Measurements from ENCODE around the gene SPTBN1.
A peak's percentile ranks its signal among the peaks of the same experiment; 100 is the strongest.

SPTBN1 gene

GRCh38 chr2:54534625-54535024 is 78.5 kb downstream of the SPTBN1 start:
- DNase-seq = no peak

GRCh38 chr2:54535599-54536195 is 79.6 kb downstream of the SPTBN1 start:
- DNase-seq = no peak

DNA sequence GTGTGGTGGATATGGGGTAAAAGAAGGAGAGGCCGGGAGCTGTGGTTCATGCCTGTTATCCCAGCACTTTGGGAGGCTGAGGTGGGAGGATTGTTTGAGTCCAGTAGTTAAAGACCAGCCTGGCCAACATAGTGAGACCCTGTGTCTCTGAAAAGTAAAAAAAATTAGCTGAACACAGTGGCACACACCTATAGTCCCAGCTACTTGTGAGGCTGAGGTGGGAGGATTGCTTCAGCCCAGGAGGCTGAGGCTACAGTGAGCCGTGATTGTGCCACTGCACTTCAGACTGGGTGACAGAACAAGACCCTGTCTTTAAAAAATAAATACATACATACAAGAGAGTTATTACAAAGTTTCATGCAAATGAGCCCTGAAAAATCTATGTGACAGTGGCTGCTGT is 80.6 kb downstream of the SPTBN1 start:
- no peak for DNase-seq

DNA sequence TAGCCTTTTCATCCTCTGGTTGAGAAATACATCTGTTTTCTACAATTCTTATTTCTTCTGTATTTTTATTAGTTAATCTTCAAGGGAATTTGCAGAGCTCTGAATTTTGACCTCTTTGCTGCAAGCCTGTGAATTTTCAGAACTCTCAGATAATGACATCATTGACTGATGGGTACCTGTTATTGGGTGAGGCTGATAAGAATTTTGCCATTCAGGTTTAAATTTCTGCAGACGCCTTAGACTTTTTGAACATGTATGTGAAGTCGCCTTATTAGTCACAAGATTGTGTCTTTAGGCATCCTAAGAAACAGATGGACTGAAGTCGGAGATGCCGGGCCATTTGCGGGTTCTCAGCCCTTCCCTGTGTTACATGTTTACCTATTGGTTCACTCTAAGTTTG is 82.4 kb downstream of the SPTBN1 start:
- no peak for DNase-seq

DNA sequence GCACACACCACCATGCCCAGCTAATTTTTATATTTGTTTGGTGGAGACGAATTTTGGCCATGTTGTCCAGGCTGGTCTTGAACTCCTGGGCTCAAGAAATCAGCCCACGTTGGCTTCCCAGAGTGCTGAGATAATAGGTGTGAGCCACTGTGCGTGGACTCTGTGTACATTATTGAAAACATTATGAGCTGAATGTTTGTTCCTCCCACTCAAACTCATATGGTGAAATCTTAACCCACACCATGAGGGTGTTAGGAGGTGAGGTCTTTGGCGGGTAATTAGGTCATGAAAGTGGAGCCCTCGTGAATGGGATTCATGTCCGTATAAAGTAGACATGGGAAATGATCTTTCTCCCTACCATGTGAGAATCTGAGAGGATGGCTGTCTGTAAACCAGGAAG is 83.6 kb downstream of the SPTBN1 start:
- DNase-seq = no peak

DNA sequence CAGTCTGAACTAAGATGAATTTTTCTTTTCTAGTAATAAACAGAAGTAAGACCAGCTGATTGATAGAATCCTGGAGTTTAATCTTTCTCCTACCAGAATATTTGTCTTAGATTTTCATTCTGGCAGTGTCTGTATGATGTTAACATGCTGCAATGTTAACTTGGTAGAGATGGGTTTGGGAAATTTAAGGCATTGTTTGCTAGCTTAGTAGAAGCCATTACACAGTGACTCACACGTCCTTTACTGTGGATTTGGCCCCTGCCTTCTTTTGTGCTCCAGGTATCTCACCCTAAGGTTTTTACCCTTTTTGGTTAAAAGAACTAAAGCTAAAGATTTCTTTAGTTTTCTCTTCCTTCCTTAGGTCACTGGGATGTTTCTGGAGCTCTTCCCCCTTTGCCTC is 84.1 kb downstream of the SPTBN1 start:
- no peak for DNase-seq

GRCh38 chr2:54541995-54542394 is 85.9 kb downstream of the SPTBN1 start:
- no peak for DNase-seq

GRCh38 chr2:54543733-54544396 is 87.7 kb downstream of the SPTBN1 start:
- no peak for DNase-seq

- no peak for DNase-seq
Observed at GRCh38 chr2:54545702-54546450, 89.7 kb downstream of the SPTBN1 start.

- DNase-seq = no peak
Observed at GRCh38 chr2:54546518-54546917, 90.4 kb downstream of the SPTBN1 start.

DNA sequence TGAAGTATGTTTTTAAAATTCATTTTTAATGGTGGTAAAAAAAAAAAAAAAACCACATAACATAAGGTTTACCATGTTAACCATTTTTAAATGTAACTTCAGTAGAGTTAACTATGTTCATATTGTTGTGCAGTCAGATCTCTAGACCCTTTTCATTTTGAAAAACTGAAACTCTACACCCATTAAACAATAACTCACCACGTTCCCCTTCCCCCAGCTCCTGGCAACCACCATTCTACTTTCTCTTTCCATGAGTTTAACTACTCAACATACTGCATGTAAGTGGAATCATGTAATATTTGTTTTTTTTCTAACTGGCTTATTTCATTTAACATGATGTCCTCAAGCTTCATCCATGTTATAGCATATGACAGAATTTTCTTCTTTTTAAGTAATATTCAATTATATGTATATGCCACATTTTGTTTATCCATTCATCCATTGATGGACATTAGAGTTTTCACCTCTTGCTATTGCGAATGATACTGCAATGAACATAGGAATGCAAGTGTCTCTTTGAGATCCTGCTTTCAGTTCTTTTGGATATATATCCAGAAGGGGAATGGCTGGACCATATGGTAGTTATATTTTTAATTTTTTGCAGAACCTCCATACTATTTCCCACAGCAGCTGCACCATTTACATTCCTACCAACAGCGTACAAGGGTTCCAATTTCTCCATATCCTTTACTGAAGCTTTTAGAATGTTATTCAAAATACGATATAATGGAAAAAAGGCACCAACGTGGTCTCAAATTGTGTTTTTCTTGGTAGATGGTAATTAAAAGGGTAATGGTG is 91.0 kb downstream of the SPTBN1 start:
- DNase-seq = no peak

DNA sequence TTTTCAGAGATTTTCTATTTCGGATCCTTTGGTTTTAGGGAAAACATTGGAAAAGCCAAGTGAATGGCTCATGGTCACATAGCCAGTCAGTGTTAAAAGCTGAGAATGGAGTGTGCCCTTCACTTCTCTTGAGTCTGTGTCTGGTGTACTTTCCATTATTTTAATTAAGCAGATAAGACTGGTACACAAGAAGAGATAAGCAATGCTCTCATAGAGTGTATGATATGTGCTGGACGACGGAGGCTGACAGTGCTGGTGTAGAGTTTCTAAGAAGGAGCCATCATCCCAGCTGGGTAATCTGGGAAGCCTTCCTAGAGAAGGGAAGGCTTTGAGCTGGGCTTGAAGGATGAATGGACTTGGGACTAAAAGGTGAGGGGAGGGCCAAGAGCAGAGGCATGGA is 93.3 kb downstream of the SPTBN1 start:
- no peak for DNase-seq

- no peak for DNase-seq
Observed at GRCh38 chr2:54549917-54550518, 93.9 kb downstream of the SPTBN1 start.

- DNase-seq = no peak
Observed at GRCh38 chr2:54550547-54550946, 94.4 kb downstream of the SPTBN1 start.

DNA sequence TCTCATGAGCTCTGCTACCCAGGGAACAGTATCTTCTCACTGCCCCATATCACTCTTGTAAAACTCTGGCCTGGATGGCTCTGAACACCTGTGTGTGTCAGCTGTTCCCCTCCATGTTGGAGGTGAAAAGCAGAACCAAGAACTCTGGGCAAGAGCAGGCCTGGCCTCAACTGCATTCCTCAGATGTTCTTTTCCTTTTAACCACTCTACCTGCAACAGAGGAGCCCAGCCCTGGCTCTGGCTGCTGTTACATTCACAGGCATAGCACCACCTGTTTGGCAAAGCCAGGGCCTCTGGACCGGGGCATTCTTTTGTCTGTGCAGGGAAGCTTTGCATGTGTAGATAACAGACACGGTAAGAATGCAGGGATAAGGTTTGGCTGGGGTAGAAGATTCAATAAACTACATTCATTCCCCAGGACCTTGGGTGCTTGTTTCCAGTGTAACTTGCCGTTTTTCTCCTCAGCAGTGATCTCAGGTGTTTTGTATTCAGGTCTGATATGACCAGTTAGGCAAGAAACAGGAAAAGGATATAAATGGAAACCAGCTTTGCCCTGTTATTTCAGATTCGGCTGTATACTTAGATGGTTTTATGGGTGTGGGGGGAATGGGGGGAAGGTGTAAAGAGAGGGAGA is 95.1 kb downstream of the SPTBN1 start:
- DNase-seq = no peak

GRCh38 chr2:54553075-54553474 is 96.9 kb downstream of the SPTBN1 start:
- DNase-seq = no peak

DNA sequence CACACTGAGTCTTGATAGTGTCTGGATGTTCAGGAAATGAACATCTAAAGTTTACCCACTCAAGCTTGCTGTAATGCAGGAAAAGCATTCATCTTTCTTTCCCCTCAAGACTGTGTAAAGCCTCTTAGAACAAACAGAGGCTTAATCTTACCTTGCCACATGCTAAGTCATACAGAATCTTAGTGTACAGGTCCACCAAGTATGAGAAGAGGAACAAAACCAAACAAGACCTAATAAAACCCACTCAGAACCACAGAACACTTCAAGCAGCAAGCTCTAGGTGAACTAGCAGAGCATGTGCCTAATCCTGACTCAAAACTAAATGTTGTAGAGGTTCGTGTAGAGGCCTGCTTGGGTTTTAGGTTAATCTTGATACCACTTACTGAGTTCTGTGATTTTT is 97.6 kb downstream of the SPTBN1 start:
- DNase-seq = no peak

- no peak for DNase-seq
Observed at GRCh38 chr2:54555318-54555837, 99.3 kb downstream of the SPTBN1 start.

DNA sequence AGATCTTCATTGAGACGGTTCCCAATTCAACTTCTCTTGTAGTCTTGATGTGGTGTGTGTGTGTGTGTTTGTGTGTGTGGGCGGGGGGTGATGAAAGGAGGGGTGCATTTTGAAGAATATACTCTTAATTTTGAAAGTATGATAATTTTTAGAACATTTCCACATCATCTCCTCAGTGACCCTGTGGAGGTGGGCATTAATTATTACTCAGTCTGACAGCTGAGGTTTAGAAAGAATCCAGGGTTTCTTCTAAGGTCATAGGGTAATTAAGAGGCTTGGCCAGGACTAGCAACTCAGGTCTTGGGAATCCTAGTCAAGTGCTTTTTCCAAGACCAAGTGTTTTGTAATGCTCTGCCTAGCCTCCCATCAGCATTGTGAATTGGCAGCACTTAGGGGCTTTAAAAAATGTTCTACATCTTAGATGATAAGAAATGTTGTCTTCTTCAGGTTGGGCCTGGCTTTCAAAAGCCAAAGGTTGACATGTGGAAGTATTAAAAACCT is 100.5 kb downstream of the SPTBN1 start:
- DNase-seq = no peak

- no peak for DNase-seq
Observed at GRCh38 chr2:54557211-54557600, 101.1 kb downstream of the SPTBN1 start.

- peak; percentile 66 for DNase-seq
Observed at GRCh38 chr2:54557601-54558187, 101.6 kb downstream of the SPTBN1 start.
